Limb (tissue), 2 donors: ENCODE measurements around the gene LMLN.
"Not testable (repeated sequence)": the region's sequence is repeated elsewhere in the genome, so short reads cannot be mapped to it uniquely, and the experiment has no call there.

ENCODE experiments used
- DNase-seq, 2 donors: peaks; one replicate each; pipeline ENCODE4 v3.0.0-alpha.2; 2016; ENCODE audit errors: extremely low spot score in 2 of 2

LMLN gene

GRCh38 chr3:197959891-197960693, at the start of gene LMLN:
Gene LMLN, plus strand, starts transcription at chr3:197960217. Its CDS starts 29 bp downstream, at chr3:197960246.
- peak; percentile 95 to 97 for DNase-seq

GRCh38 chr3:197912741-197913476, 47.1 kb upstream of the LMLN start:
- DNase-seq: no peak

GRCh38 chr3:197913641-197914380, 46.2 kb upstream of the LMLN start:
- DNase-seq: no peak

- DNase-seq: not testable (repeated sequence)
These were observed 38.4 kb upstream of the LMLN start for GRCh38 chr3:197921429-197922275.

- DNase-seq: no peak
These were observed 33.6 kb upstream of the LMLN start for GRCh38 chr3:197926418-197926817.

GRCh38 chr3:197927578-197927977, 32.4 kb upstream of the LMLN start:
- not testable (repeated sequence) for DNase-seq

GRCh38 chr3:197936819-197937384, 23.1 kb upstream of the LMLN start:
- no peak for DNase-seq

GRCh38 chr3:197940745-197941384, 19.2 kb upstream of the LMLN start:
- no peak for DNase-seq

GRCh38 chr3:197942956-197943556, 17.0 kb upstream of the LMLN start:
- no peak for DNase-seq

- DNase-seq: no peak
These were observed 10.7 kb upstream of the LMLN start for GRCh38 chr3:197949191-197949777.

GRCh38 chr3:197949778-197950676, 10.0 kb upstream of the LMLN start, which contains the start of gene RPL35A:
Gene RPL35A, plus strand, starts transcription at chr3:197950190. Its CDS starts 778 bp downstream, at chr3:197950968.
- peak; percentile 93 to 98 for DNase-seq

GRCh38 chr3:197950677-197951061, 9.3 kb upstream of the LMLN start:
- no peak for DNase-seq

- DNase-seq: no peak
These were observed 8.5 kb upstream of the LMLN start for GRCh38 chr3:197951392-197951990.

GRCh38 chr3:197952440-197952839, 7.6 kb upstream of the LMLN start:
- DNase-seq: no peak

- DNase-seq: no peak
These were observed 6.7 kb upstream of the LMLN start for GRCh38 chr3:197953325-197953724.

- DNase-seq: no peak
These were observed 6.1 kb upstream of the LMLN start for GRCh38 chr3:197953881-197954280.

GRCh38 chr3:197955892-197956477, 4.0 kb upstream of the LMLN start:
- no peak for DNase-seq

- no peak for DNase-seq
These were observed 3.4 kb upstream of the LMLN start for GRCh38 chr3:197956626-197956988.
